GM12878 (cell line): ENCODE measurements around the gene MYO16. TPM values are rescaled to one million over a fixed set of nuclear protein-coding genes. Genes with fewer than 3 reads are reported as not detected.

ENCODE experiments used
- ATAC-seq: fragments of 200-7000 bp; cut with Tn5 transposase; 3 replicates; pipeline ENCODE4 v1.9.1; 2020; ENCODE audit warnings: mild to moderate bottlenecking, moderate library complexity
- BruUV-seq: library from RNA; stranded (reverse); fragments of 400-500 nt; replicated peaks from 2 replicates; lab custom pipeline; 2021; lab: Mats Ljungman, UMichigan
- CTCF ChIA-PET: fragments of 300-600 bp; sonication (Branson Sonifier 250); formaldehyde crosslinking; extraction: SDS; loops from one replicate; lab custom pipeline; 2021; ENCODE audit warnings: inconsistent platforms; lab: Yijun Ruan, JAX
- POLR2A ChIA-PET: fragments of 350-600 bp; formaldehyde crosslinking; extraction: SDS; loops from one replicate; lab custom pipeline; 2021; ENCODE audit warnings: inconsistent platforms; lab: Charles Lee
- RAD21 ChIA-PET: fragments of 300-600 bp; sonication (Branson Sonifier 250); formaldehyde crosslinking; loops from one replicate; lab custom pipeline; 2023; ENCODE audit warnings: antibody characterized with exemption; ENCODE audit not compliant: unreplicated experiment; lab: Charles Lee
- SMC1A ChIA-PET: fragments of 300-600 bp; sonication (Branson Sonifier 250); formaldehyde crosslinking; loops from one replicate; lab custom pipeline; 2023; ENCODE audit not compliant: unreplicated experiment, uncharacterized antibody; lab: Charles Lee
- DNase-seq: peaks from one replicate; pipeline ENCODE4 v3.0.0-alpha.2; 2011; ENCODE audit warnings: low read depth, low spot score
- FAIRE-seq: peaks from 3 replicates; lab custom pipeline; 2011; peaks lifted over from hg19 to GRCh38; lab: Jason Lieb, UNC
- H2AFZ ChIP-seq: 2 replicates; pipeline ENCODE4 v1.6.0; 2011; ENCODE audit warnings: low read depth, low read length, control low read depth; ENCODE audit not compliant: control insufficient read depth
- H3K27ac ChIP-seq: 2 replicates; pipeline ENCODE4 v1.5.1; 2011; ENCODE audit warnings: control low read depth; ENCODE audit not compliant: control insufficient read depth, insufficient read depth
- H3K27me3 ChIP-seq, 2 experiments: replicated peaks in 1 of 2; 2 replicates each; pipeline versions ENCODE4 v1.6.0 to v1.6.1; 2011; ENCODE audit warnings: low read length in 1 of 2; ENCODE audit not compliant: control insufficient read depth in 2 of 2, insufficient read depth in 2 of 2
- H3K36me3 ChIP-seq, 2 experiments: 2 replicates each; pipeline ENCODE4 v1.5.1; 2011; ENCODE audit warnings: low read length in 1 of 2; ENCODE audit not compliant: control insufficient read depth in 2 of 2, insufficient read depth in 2 of 2
- H3K4me1 ChIP-seq: 2 replicates; pipeline ENCODE4 v1.6.1; 2011; ENCODE audit warnings: mild to moderate bottlenecking, low read length, moderate library complexity, mixed read lengths; ENCODE audit not compliant: control insufficient read depth, insufficient read depth
- H3K4me2 ChIP-seq: 2 replicates; pipeline ENCODE4 v1.6.0; 2011; ENCODE audit warnings: control low read depth; ENCODE audit not compliant: control insufficient read depth, insufficient read depth
- H3K4me3 ChIP-seq: fragments of 200-600 bp; sonication (generic); 2 replicates; pipeline ENCODE4 v1.5.1; 2016
- H3K79me2 ChIP-seq: 2 replicates; pipeline ENCODE4 v1.6.0; 2011; ENCODE audit warnings: low read length; ENCODE audit not compliant: control insufficient read depth, insufficient read depth
- H3K9ac ChIP-seq: 2 replicates; pipeline ENCODE4 v1.8.0; 2011; ENCODE audit warnings: low read length, control low read depth, mixed read lengths; ENCODE audit not compliant: control insufficient read depth, insufficient read depth
- H3K9me3 ChIP-seq: replicated peaks from 3 replicates; pipeline ENCODE4 v1.5.1; 2011; ENCODE audit warnings: mild to moderate bottlenecking, low read length; ENCODE audit not compliant: control insufficient read depth, insufficient read depth
- H4K20me1 ChIP-seq: 2 replicates; pipeline ENCODE4 v1.6.0; 2011; ENCODE audit not compliant: control insufficient read depth, insufficient read depth
- CBX5 ChIP-seq: sonication (generic); IDR thresholded peaks from 2 replicates; pipeline ENCODE4 v1.6.1; 2016; ENCODE audit warnings: low read depth, moderate library complexity, mild to moderate bottlenecking, inconsistent platforms
- CEBPB ChIP-seq, 2 experiments: fragments of 150-350 bp in 1 of 2; IDR thresholded peaks; 2 replicates each; pipeline ENCODE4 v1.6.1; 2012 to 2014; ENCODE audit warnings: low read depth in 2 of 2, low read length in 2 of 2, borderline replicate concordance in 1 of 2, inconsistent platforms in 1 of 2
- GABPA ChIP-seq: IDR thresholded peaks from 2 replicates; pipeline ENCODE4 v1.6.1; 2014; ENCODE audit warnings: antibody characterized with exemption, low read depth, mild to moderate bottlenecking, inconsistent platforms
- GATAD2B ChIP-seq: fragments of 450-650 bp; conservative IDR thresholded peaks from 2 replicates; pipeline ENCODE4 v1.6.1; 2017; ENCODE audit warnings: low read depth, mild to moderate bottlenecking, moderate library complexity
- HDAC6 ChIP-seq: fragments of 200-600 bp; sonication (generic); IDR thresholded peaks from one replicate; pipeline ENCODE4 v1.8.0; 2017; ENCODE audit warnings: antibody characterized with exemption; ENCODE audit not compliant: unreplicated experiment
- JUND ChIP-seq: IDR thresholded peaks from 2 replicates; pipeline ENCODE4 v1.6.1; 2012; ENCODE audit warnings: low read depth, mild to moderate bottlenecking, low read length, improper control_type of control experiment, moderate library complexity
- MTA2 ChIP-seq: fragments of 450-650 bp; IDR thresholded peaks from 2 replicates; pipeline ENCODE4 v1.6.1; 2016; ENCODE audit warnings: low read depth, mild to moderate bottlenecking, moderate library complexity
- POLR2AphosphoS5 ChIP-seq: IDR thresholded peaks from 2 replicates; pipeline ENCODE4 v1.6.1; 2011; ENCODE audit warnings: mild to moderate bottlenecking, low read length, inconsistent platforms
- PRDM15 ChIP-seq: fragments of 450-650 bp; formaldehyde crosslinking; IDR thresholded peaks from 2 replicates; pipeline ENCODE4 v1.4.0; 2020; ENCODE audit warnings: mild to moderate bottlenecking, moderate library complexity
- SMC3 ChIP-seq: IDR thresholded peaks from 2 replicates; pipeline ENCODE4 v1.6.1; 2011; ENCODE audit warnings: low read length, improper control_type of control experiment, borderline replicate concordance
- TCF3 ChIP-seq: IDR thresholded peaks from 2 replicates; pipeline ENCODE4 v1.6.1; 2012; ENCODE audit warnings: low read depth, mild to moderate bottlenecking, low read length, borderline replicate concordance; ENCODE audit not compliant: insufficient read depth
- TCF7 ChIP-seq: IDR thresholded peaks from 2 replicates; pipeline ENCODE4 v1.6.1; 2014; ENCODE audit warnings: antibody characterized with exemption, borderline replicate concordance
- ZNF24 ChIP-seq: fragments of 450-650 bp; IDR thresholded peaks from 2 replicates; pipeline ENCODE4 v1.6.1; 2017; ENCODE audit warnings: antibody characterized with exemption, mild to moderate bottlenecking
- WGBS: methylation state at CpG from one replicate; pipeline ENCODE4 v1.1.6; 2016; ENCODE audit warnings: low lambda C conversion rate; ENCODE audit not compliant: insufficient replicate concordance, insufficient coverage; ENCODE audit errors: missing lambda C conversion rate; 5-methylcytosine and 5-hydroxymethylcytosine counted together
- in situ Hi-C: fragments of 300-500 bp; cut with MboI; formaldehyde crosslinking; loops from 9 replicates; pipeline ENCODE4 v1.14.3; 2018; ENCODE audit warnings: mixed read lengths
- intact Hi-C: fragments of 100-400 bp; cut with micrococcal nuclease; formaldehyde crosslinking; loops from one replicate; pipeline ENCODE4 v1.14.2; 2022; ENCODE audit not compliant: unreplicated experiment
- polyA plus RNA-seq, 11 experiments: library from polyadenylated mRNA; depleted of rRNA in 4 of 11; unstranded in 6 of 11; stranded (reverse) in 5 of 11; fragments of >200 nt; fragmentation: Nextera tagmentation in 4 of 11; fragmentation: Illumina TruSeq in 1 of 11; extraction: Ambion mirVana in 4 of 11; extraction: Trizol in 1 of 11; gene quantifications; 1 replicate in 1 of 11; 2 replicates in 10 of 11; pipeline versions ENCODE4 v1.2.1 to v1.2.3, GENCODE V29; 2011 to 2016; ENCODE audit warnings: inconsistent platforms in 2 of 11, missing spikeins in 2 of 11, low read depth in 1 of 11
- total RNA-seq, 4 experiments: library from RNA; depleted of rRNA in 3 of 4; stranded (reverse); fragments of >200 nt in 3 of 4; fragmentation: Illumina TruSeq in 1 of 4; extraction: Trizol in 1 of 4; gene quantifications; 2 replicates each; pipeline versions ENCODE4 v1.2.1 to v1.2.3, GENCODE V29; 2013 to 2021

Gene MYO16
- total and polyA plus RNA-seq, 10 of the 15 experiments (the other 5 are each of a cell fraction or from before 2014, with no cell fraction given): under 0.01 to 1.7 (median 0.05) TPM; not detected in 4

GRCh38 chr13:108669381-108669780 is 40.0 kb downstream of the MYO16 start:
- Histone ChIP-seq H3K4me2 (no peak overlapping the region), H4K20me1 (no peaks in the 10 kb centered on the region), H3K9me3 (no peaks in the 10 kb centered on the region; the same call in 2 of the 3 replicates), H2AFZ (no peak overlapping the region), H3K4me3 (no peak overlapping the region), H3K79me2 (no peaks in the 10 kb centered on the region), H3K36me3 (no peaks in the 10 kb centered on the region), H3K27ac (no peak overlapping the region), H3K9ac (no peak overlapping the region), H3K27me3 (no peaks in the 10 kb centered on the region), H3K4me1 (no peaks in the 10 kb centered on the region)
- in situ Hi-C loops (no loop called here), intact Hi-C loops (no loop called here)
- POLR2A ChIA-PET: no interaction called here
- CTCF ChIA-PET: no interaction called here
- RAD21 ChIA-PET: no interaction called here
- ATAC-seq: no peak
- TF ChIP-seq GATAD2B (no peak), HDAC6 (no peak), JUND (no peak), POLR2AphosphoS5 (no peak), SMC3 (no peak), CEBPB (IDR thresholded peaks at IDR 0.05; ENCODE audit: borderline replicate concordance in 1 of 2, low read depth in 2 of 2, low read length in 2 of 2) (no peak), PRDM15 (no peak), TCF7 (no peak), MTA2 (no peak), GABPA (no peak), TCF3 (no peak), ZNF24 (no peak), CBX5 (no peak)
- no TSS peak for BruUV-seq
- SMC1A ChIA-PET: interaction anchor here (0.6 kb wide), 1 partner anchor 18 kb away, joined by 3 read pairs; no protein-coding TSS in a partner anchor
- FAIRE-seq: no peak
- WGBS: 7% methylated on average over 1 of the region's 1 CpG
- DNase-seq: no peak
